GM06990 (cell line): ENCODE measurements around the gene SLC7A10.

Source experiments
- DNase-seq: peaks from one replicate; pipeline ENCODE4 v3.0.0-alpha.2; 2011; ENCODE audit not compliant: insufficient read length; ENCODE audit errors: extremely low read depth
- H3K27me3 ChIP-seq: replicated peaks from 2 replicates; pipeline ENCODE4 v1.6.0; 2011; ENCODE audit warnings: low read length; ENCODE audit not compliant: control insufficient read depth, insufficient read depth
- H3K36me3 ChIP-seq: 2 replicates; pipeline ENCODE4 v1.5.1; 2011; ENCODE audit warnings: low read length; ENCODE audit not compliant: control insufficient read depth, insufficient read depth
- H3K4me3 ChIP-seq: replicated peaks from 2 replicates; pipeline ENCODE4 v1.5.1; 2011; ENCODE audit warnings: low read depth, mild to moderate bottlenecking, control low read depth, low read length
- TF ChIP-seq, protein P1 (sequence below): IDR thresholded peaks from 2 replicates; pipeline ENCODE4 v1.5.1; 2011; ENCODE audit warnings: low read length, control low read depth, mild to moderate bottlenecking, inconsistent platforms; ENCODE audit not compliant: insufficient read depth, poor library complexity, severe bottlenecking

SLC7A10 gene

DNA sequence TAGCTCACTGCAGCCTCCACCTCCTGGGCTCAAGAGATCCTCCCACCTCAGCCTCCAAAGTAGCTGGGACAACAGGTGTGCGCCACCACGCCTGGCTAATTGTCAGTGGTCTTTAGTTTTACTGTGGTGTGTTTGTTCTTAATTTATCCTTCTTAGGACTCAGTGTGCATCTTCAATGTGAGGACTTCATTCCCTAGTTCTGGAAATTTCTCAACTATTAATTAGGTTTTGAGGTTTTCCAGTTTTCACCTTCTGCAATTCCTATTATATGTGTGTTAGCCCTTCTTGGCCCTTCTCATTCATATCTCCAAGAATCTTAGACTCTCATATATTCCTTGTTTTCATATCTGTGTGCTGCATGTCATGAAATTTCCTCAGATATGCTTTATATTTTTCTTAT lies 32.2 kb upstream of the SLC7A10 start:
- TF ChIP-seq, protein P1, sequence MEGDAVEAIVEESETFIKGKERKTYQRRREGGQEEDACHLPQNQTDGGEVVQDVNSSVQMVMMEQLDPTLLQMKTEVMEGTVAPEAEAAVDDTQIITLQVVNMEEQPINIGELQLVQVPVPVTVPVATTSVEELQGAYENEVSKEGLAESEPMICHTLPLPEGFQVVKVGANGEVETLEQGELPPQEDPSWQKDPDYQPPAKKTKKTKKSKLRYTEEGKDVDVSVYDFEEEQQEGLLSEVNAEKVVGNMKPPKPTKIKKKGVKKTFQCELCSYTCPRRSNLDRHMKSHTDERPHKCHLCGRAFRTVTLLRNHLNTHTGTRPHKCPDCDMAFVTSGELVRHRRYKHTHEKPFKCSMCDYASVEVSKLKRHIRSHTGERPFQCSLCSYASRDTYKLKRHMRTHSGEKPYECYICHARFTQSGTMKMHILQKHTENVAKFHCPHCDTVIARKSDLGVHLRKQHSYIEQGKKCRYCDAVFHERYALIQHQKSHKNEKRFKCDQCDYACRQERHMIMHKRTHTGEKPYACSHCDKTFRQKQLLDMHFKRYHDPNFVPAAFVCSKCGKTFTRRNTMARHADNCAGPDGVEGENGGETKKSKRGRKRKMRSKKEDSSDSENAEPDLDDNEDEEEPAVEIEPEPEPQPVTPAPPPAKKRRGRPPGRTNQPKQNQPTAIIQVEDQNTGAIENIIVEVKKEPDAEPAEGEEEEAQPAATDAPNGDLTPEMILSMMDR: no peak
- DNase-seq: no peak
- Histone ChIP-seq H3K36me3 (no peaks in the 10 kb centered on the region), H3K27me3 (no peaks in the 10 kb centered on the region), H3K4me3 (no peak overlapping the region)

DNA sequence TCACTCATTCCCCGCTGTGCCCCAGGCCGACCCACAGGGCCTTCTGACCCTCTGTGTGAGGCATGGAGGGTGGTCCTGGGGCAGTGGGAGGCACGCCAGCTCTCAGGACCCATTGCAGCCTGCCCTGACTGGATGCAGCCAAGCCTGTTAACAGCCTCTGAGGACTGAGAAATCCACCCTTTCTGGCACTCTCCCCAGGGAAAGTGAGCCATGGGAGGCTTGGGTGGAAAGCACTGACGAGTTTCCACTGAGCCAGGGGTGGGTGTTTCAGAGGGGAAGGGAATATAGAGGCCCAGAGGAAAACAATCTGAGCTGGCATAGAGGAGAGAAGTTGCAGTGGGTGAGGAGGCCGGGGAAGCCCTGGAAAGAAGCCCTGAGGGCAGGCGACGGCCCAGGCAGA lies 30.6 kb upstream of the SLC7A10 start:
- no peak overlapping the region for H3K4me3 ChIP-seq
- TF ChIP-seq, protein P1: no peak
- no peak for DNase-seq
- no peaks in the 10 kb centered on the region for H3K36me3 ChIP-seq
- no peaks in the 10 kb centered on the region for H3K27me3 ChIP-seq

DNA sequence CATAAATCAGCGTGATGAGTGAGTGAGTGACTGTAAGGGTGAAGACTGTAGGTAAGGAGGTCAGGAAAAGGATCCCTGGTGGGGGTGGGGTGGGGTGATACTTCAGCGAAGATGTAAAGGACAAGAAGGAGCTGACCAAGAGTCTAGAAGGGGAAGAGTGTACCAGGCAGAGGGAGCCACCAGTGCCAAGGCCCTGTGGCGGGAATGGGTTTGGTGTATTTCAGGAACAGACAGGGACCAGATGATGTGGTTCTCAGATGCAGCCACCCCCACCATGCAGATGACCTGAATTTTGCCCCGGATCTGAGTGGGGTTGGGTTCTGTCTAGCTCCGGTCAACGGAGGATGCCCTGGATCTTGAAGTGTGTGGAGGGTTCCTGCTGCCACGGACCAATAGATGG lies 30.1 kb upstream of the SLC7A10 start:
- DNase-seq: no peak
- Histone ChIP-seq H3K36me3 (no peaks in the 10 kb centered on the region), H3K4me3 (no peak overlapping the region), H3K27me3 (no peaks in the 10 kb centered on the region)
- TF ChIP-seq, protein P1: no peak

DNA sequence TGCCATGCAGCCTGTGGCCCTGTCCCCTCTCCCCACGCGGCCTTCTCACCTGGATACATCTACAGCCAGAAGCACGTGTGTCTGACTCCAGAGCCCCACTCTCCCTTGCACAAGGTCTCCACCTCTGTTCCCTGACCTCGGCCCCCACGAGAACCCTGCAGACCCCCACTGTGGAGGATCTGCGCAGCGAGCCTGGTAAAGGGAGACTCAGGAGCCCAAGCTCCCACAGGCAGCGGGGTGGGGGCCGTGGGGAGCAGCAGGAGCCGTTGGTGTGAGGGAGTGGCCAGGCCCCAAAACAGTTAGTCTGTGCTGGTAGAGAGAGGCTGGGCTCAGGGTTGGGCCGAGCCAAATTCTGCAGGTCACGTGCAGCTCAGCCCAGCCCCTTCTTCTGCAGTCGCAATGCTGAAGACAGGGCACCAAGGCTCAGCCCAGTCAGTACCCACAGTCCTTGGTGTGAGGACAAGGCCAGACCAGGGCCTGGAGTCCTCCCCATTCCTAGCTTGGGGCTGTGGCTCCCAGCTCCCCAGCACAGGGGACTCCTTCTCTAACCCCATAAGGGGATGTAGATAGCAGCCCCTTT lies 28.7 kb upstream of the SLC7A10 start:
- H3K36me3 ChIP-seq: no peaks in the 10 kb centered on the region
- no peak for DNase-seq
- H3K4me3 ChIP-seq: no peak overlapping the region
- H3K27me3 ChIP-seq: no peaks in the 10 kb centered on the region
- TF ChIP-seq, protein P1: no peak

DNA sequence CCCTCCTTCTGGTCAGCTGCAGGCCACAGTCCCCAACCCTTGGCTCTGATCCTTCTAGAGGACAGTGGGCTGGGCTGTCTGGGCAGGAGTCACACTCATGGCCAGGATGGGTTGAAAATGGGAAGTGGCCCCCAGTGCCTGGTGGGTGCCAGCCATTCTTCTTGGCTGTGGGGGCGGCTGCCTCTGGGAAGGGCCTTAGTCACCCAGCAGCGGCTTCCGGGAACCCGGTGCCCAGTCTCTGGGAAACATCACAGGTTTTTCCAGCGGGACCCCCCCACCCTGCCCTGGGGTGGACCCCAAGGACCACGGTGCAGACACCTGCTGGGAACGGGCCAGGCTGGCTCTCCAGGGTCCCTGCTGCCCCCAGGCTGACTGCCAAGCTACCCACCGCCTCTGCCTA lies 27.3 kb upstream of the SLC7A10 start:
- no peak for DNase-seq
- H3K36me3 ChIP-seq: no peaks in the 10 kb centered on the region
- no peak overlapping the region for H3K4me3 ChIP-seq
- TF ChIP-seq, protein P1: no peak
- no peaks in the 10 kb centered on the region for H3K27me3 ChIP-seq

DNA sequence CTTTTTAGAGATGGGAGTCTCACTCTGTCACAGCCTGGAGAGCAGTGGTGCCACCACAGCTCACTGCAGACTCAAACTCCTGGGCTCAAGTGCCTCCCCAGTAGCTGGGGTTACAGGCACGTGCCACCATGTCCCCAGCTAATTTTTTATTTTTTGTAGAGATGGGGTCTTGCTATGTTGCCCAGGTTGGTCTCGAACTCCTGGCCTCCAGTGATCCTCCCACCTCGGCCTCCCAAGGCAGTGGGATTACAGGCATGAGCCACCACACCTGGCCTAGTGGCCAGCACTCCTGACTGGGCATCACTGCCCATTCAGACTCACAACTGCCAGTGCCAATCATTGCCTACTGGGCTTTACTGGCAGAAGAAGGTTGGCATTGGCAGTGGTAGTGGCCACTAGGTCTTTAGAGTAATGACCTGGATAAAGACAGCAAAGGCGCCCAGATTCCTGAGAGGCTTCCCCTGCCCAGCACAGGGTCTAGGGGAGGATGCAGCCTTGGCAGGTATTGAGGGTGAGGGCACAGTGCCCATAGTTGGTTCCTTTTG lies 26.8 kb upstream of the SLC7A10 start:
- TF ChIP-seq, protein P1: no peak
- H3K27me3 ChIP-seq: no peaks in the 10 kb centered on the region
- DNase-seq: no peak
- H3K36me3 ChIP-seq: no peaks in the 10 kb centered on the region
- no peak overlapping the region for H3K4me3 ChIP-seq
